GM23338 (cell line): ENCODE measurements around the gene CACNA2D4. TPM values are rescaled to one million over a fixed set of nuclear protein-coding genes. Genes with fewer than 3 reads are reported as not detected.

ENCODE experiments used
- ATAC-seq: fragments of 200-7000 bp; cut with Tn5 transposase; 3 replicates; pipeline ENCODE4 v1.9.1; 2020
- DNase-seq: peaks from one replicate; pipeline ENCODE4 v3.0.0-alpha.2; 2015; ENCODE audit warnings: low spot score
- H2AFZ ChIP-seq: fragments of 200-600 bp; sonication (generic); 2 replicates; pipeline ENCODE4 v1.8.0; 2016; ENCODE audit warnings: antibody characterized with exemption, mild to moderate bottlenecking, moderate library complexity
- H3F3A ChIP-seq: fragments of 200-600 bp; sonication (generic); replicated peaks from 2 replicates; pipeline ENCODE4 v1.8.0; 2017; ENCODE audit warnings: antibody characterized with exemption, mixed run types, low read depth
- H3K27ac ChIP-seq: fragments of 200-600 bp; sonication (generic); 2 replicates; pipeline ENCODE4 v1.6.1; 2016; ENCODE audit warnings: low read depth
- H3K27me3 ChIP-seq: fragments of 200-600 bp; sonication (generic); 2 replicates; pipeline ENCODE4 v1.8.0; 2016; ENCODE audit warnings: mild to moderate bottlenecking, mixed run types, moderate library complexity; ENCODE audit not compliant: insufficient read depth
- H3K36me3 ChIP-seq: fragments of 200-600 bp; sonication (generic); 2 replicates; pipeline ENCODE4 v1.8.0; 2016; ENCODE audit warnings: mild to moderate bottlenecking; ENCODE audit not compliant: insufficient read depth
- H3K4me1 ChIP-seq: fragments of 200-600 bp; sonication (generic); 2 replicates; pipeline ENCODE4 v1.8.0; 2016; ENCODE audit warnings: mild to moderate bottlenecking, moderate library complexity; ENCODE audit not compliant: insufficient read depth
- H3K4me2 ChIP-seq: fragments of 200-600 bp; sonication (generic); 2 replicates; pipeline ENCODE4 v1.7.1; 2017; ENCODE audit warnings: mixed run types
- H3K4me3 ChIP-seq: fragments of 200-600 bp; sonication (generic); 2 replicates; pipeline ENCODE4 v1.6.1; 2016; ENCODE audit warnings: mixed run types
- H3K79me2 ChIP-seq: fragments of 200-600 bp; sonication (generic); replicated peaks from 2 replicates; pipeline ENCODE4 v1.8.0; 2017; ENCODE audit warnings: mild to moderate bottlenecking; ENCODE audit not compliant: insufficient read depth
- H3K9me2 ChIP-seq: fragments of 200-600 bp; sonication (generic); 2 replicates; pipeline ENCODE4 v1.8.0; 2017; ENCODE audit not compliant: insufficient read depth
- H4K20me1 ChIP-seq: fragments of 200-600 bp; sonication (generic); replicated peaks from 2 replicates; pipeline ENCODE4 v1.8.0; 2017; ENCODE audit warnings: mild to moderate bottlenecking; ENCODE audit not compliant: insufficient read depth
- H3K27ac Mint-ChIP-seq: 2 replicates; pipeline ENCODE4 v1.8.0; 2020; ENCODE audit warnings: inconsistent platforms, mild to moderate bottlenecking, moderate library complexity, mixed read lengths
- H3K27me3 Mint-ChIP-seq: 3 replicates; pipeline ENCODE4 v1.8.0; 2022; ENCODE audit warnings: low read depth, mild to moderate bottlenecking, moderate library complexity, mixed read lengths, inconsistent platforms; ENCODE audit not compliant: insufficient read depth, poor library complexity
- H3K36me3 Mint-ChIP-seq: 3 replicates; pipeline ENCODE4 v1.8.0; 2021; ENCODE audit warnings: low read depth, mild to moderate bottlenecking, inconsistent platforms, moderate library complexity, mixed read lengths
- H3K4me1 Mint-ChIP-seq: 3 replicates; pipeline ENCODE4 v1.8.0; 2020; ENCODE audit warnings: mild to moderate bottlenecking, inconsistent platforms, mixed read lengths
- H3K4me3 Mint-ChIP-seq: 3 replicates; pipeline ENCODE4 v1.8.0; 2021; ENCODE audit warnings: moderate library complexity, mild to moderate bottlenecking, inconsistent platforms, mixed read lengths
- H3K9me3 Mint-ChIP-seq: 3 replicates; pipeline ENCODE4 v1.8.0; 2020; ENCODE audit warnings: moderate library complexity, mild to moderate bottlenecking, inconsistent platforms, mixed read lengths
- CREB1 ChIP-seq: fragments of 250-450 bp; sonication (Bioruptor Pico); IDR thresholded peaks from 2 replicates; pipeline ENCODE4 v1.5.0; 2020; ENCODE audit warnings: low read depth, mild to moderate bottlenecking, moderate library complexity
- CTCF ChIP-seq, 2 experiments: fragments of 200-600 bp in 1 of 2; sonication (generic) in 1 of 2; conservative IDR thresholded peaks; 2 replicates each; pipeline versions ENCODE4 v1.5.1 to v1.6.1; 2016 to 2017; ENCODE audit warnings: antibody characterized with exemption in 2 of 2, low read depth in 2 of 2, mild to moderate bottlenecking in 2 of 2, moderate library complexity in 1 of 2
- ETS1 ChIP-seq: IDR thresholded peaks from 2 replicates; pipeline ENCODE4 v1.6.1; 2016; ENCODE audit warnings: antibody characterized with exemption
- EZH2 ChIP-seq: fragments of 200-600 bp; sonication (generic); IDR thresholded peaks from one replicate; pipeline ENCODE4 v1.8.0; 2017; ENCODE audit warnings: antibody characterized with exemption, mild to moderate bottlenecking, low read depth; ENCODE audit not compliant: unreplicated experiment
- EZH2phosphoT487 ChIP-seq: fragments of 200-600 bp; sonication (generic); IDR thresholded peaks from one replicate; pipeline ENCODE4 v1.8.1; 2018; ENCODE audit warnings: antibody characterized with exemption; ENCODE audit not compliant: unreplicated experiment
- JUNB ChIP-seq: IDR thresholded peaks from one replicate; pipeline ENCODE4 v1.6.1; 2016; ENCODE audit warnings: antibody characterized with exemption; ENCODE audit not compliant: unreplicated experiment
- NANOG ChIP-seq: IDR thresholded peaks from 2 replicates; pipeline ENCODE4 v1.6.1; 2016; ENCODE audit warnings: antibody characterized with exemption, borderline replicate concordance
- POLR2AphosphoS5 ChIP-seq: IDR thresholded peaks from 2 replicates; pipeline ENCODE4 v1.6.1; 2016; ENCODE audit warnings: antibody characterized with exemption, low read depth
- REST ChIP-seq: IDR thresholded peaks from one replicate; pipeline ENCODE4 v1.6.1; 2018; ENCODE audit warnings: antibody characterized with exemption; ENCODE audit not compliant: unreplicated experiment
- STAT1 ChIP-seq: IDR thresholded peaks from one replicate; pipeline ENCODE4 v1.6.1; 2016; ENCODE audit warnings: antibody characterized with exemption; ENCODE audit not compliant: unreplicated experiment
- ZNF114 ChIP-seq: fragments of 250-450 bp; sonication (Bioruptor Pico); IDR thresholded peaks from 2 replicates; pipeline ENCODE4 v1.5.0; 2020; ENCODE audit warnings: mild to moderate bottlenecking, moderate library complexity
- ZNF331 ChIP-seq: fragments of 250-450 bp; sonication (Bioruptor Pico); IDR thresholded peaks from 2 replicates; pipeline ENCODE4 v1.5.0; 2020; ENCODE audit warnings: low read depth, mild to moderate bottlenecking, moderate library complexity
- ZNF462 ChIP-seq: fragments of 250-450 bp; sonication (Bioruptor Pico); IDR thresholded peaks from 2 replicates; pipeline ENCODE4 v1.5.0; 2020; ENCODE audit warnings: mild to moderate bottlenecking, moderate library complexity
- polyA plus RNA-seq: library from polyadenylated mRNA; unstranded; fragments of >200 nt; fragmentation: Nextera tagmentation; extraction: Ambion mirVana; gene quantifications from 2 replicates; pipeline ENCODE4 v1.2.1, GENCODE V29; 2016
- total RNA-seq: library from RNA; depleted of rRNA; stranded (reverse); fragments of >200 nt; shearing (Covaris generic); gene quantifications from 2 replicates; pipeline ENCODE4 v1.2.3, GENCODE V29; 2014

The CACNA2D4 gene
- total and polyA plus RNA-seq, 2 experiments from 2014 or later: 0.07 to 0.24 TPM

GRCh38 chr12:1758376-1758775 lies 160.1 kb downstream of the CACNA2D4 start:
- Histone ChIP-seq H3K4me2 (no peak overlapping the region), H3K4me1 (peaks cover 6% of the 10 kb centered on the region; the same call in 1 of the 2 replicates), H3F3A (no peaks in the 10 kb centered on the region), H3K27me3 (no peaks in the 10 kb centered on the region), H3K79me2 (peaks cover 70% of the 10 kb centered on the region), H3K4me3 (no peak overlapping the region), H4K20me1 (peaks cover 14% of the 10 kb centered on the region), H2AFZ (no peak overlapping the region), H3K27ac (no peak overlapping the region), H3K9me2 (no peaks in the 10 kb centered on the region), H3K36me3 (0 out of 2 replicates have a peak, but pooled peaks cover 4% of the 10 kb centered on the region)
- Mint-ChIP-seq H3K4me1 (peaks cover 7% of the 10 kb centered on the region; the same call in 2 of the 3 replicates), H3K4me3 (no peak overlapping the region), H3K27me3 (no peaks in the 10 kb centered on the region), H3K27ac (0 out of 2 replicates have a peak overlapping the region, but pooled peaks have one; percentile 13), H3K9me3 (no peaks in the 10 kb centered on the region), H3K36me3 (peaks cover 14% of the 10 kb centered on the region; the same call in 2 of the 3 replicates)
- no peak for ATAC-seq
- DNase-seq: no peak
- TF ChIP-seq STAT1: no peak
- no peak for TF ChIP-seq EZH2
- TF ChIP-seq CREB1 (CRISPR knock-in tag): no peak
- no peak for TF ChIP-seq NANOG
- no peak for TF ChIP-seq POLR2AphosphoS5
- TF ChIP-seq EZH2phosphoT487: no peak
- no peak for TF ChIP-seq ZNF462 (CRISPR knock-in tag)
- TF ChIP-seq CTCF (conservative IDR thresholded peaks at IDR 0.05; ENCODE audit: low read depth in 2 of 2): no peak
- no peak for TF ChIP-seq ZNF114 (CRISPR knock-in tag)
- no peak for TF ChIP-seq REST
- TF ChIP-seq ETS1: no peak
- TF ChIP-seq JUNB: no peak
- no peak for TF ChIP-seq ZNF331
